ENCODE results near the gene ZNRD2.

DNA sequence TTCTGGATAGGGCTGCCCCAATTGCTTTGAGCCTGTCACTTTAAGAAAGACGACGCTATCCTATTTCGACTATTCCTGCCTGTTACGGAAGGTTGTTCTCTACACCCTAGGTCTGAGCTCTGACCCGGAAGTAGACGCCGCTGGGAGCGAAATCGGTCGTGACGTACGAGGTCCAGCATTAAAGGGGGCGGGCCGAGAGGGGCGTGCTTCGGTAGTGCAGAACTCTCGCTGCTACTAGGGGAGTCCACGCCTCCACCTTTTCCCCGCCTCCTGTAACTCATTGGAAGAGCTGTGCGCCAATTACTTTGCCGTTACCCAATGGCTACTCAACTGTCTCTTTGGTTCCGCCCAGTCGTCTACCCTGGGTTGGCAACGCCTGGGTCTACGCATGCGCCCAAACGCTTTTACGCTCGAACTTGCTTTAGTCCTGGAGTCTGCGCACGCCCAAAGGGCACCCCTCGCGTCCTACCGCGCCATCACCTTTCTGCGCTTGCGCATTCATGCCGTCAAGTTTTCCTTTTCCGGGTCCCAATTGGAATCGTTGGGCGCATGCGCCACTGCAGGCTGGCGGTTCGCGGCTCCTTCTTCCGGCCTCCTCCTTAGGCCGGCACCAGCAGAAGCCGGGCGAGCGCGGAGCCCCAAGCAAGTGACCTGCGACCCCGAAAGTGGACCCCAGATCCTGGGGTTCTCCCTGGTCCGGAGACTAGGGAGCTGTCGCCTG lies 45.1 kb downstream of the ZNRD2 start, which contains the start of gene PCNX3:
- no peak for TF ChIP-seq CTCF (IDR thresholded peaks at IDR 0.05; ENCODE audit: insufficient read depth, low read length, poor library complexity, severe bottlenecking)
- no peak for TF ChIP-seq EZH2phosphoT487 (conservative IDR thresholded peaks at IDR 0.05; ENCODE audit: low read length)
